ENCODE measurements around the gene PLPP4. TPM values are rescaled to one million over a fixed set of nuclear protein-coding genes. Genes with fewer than 3 reads are reported as not detected.

PLPP4 gene
- total RNA-seq, 1 experiment from 2014 or later = not detected

DNA sequence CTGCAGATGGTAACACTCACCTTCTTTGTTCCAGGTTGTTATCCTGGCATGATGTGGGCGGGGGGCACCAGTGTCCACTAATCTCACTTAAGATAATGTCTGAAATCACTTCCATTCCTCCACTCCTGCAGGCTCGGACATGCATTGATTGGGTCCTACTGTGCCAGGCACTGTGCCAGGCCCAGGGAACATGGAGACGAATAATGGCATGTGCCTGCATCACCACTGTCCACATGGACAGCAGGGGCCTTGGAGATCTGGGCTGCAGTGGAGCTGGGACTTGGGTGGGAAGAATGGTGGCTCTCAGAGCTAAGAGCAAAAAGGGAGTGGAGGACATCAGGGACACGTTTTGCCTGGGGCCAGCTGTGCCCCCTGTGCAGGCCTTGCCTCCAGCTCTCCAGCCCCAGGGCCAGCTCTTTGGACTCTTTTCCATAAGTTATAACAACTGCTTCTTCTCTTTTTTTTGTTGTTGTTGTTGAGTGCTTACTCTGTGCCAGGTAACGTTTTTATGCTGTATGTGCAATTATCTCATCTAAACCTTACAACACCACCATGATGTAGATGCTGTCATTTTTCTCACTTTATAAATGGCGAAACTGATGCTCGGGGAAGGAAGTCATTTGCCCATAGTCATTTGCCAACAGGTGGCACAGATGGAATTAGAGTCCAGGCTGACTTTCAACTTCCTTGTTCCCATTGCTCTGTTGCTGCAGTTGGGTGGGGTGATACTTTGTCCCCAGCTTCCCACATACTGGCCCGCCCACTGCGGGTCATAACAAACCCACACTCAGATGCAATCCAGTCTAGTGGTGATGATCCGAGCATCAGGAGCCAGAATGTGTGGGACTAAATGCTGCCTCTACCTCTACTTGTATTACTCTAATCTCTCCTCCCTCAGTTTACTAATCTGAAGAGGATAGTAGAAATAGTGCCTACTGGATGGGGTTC, 19.1 kb downstream of the PLPP4 start:
- no peak overlapping the region for H3K27ac ChIP-seq (ENCODE audit: low read depth, low read length, poor library complexity, severe bottlenecking)
- ChIA-PET POLR2A (ENCODE audit: low non-redundant PET) (no interaction called here), CTCF (no interaction called here)
- no peak for DNase-seq (ENCODE audit: low spot score)
- no peaks in the 10 kb centered on the region for H3K9me3 ChIP-seq (ENCODE audit: low read depth, low read length, poor library complexity, severe bottlenecking)
- intact Hi-C loops (cut with micrococcal nuclease; ENCODE audit: unreplicated experiment) = no loop called here
- no peak for TF ChIP-seq EZH2 (IDR thresholded peaks at IDR 0.05; ENCODE audit: borderline replicate concordance, low read depth, low read length, poor library complexity, severe bottlenecking)
- TF ChIP-seq, protein P1, sequence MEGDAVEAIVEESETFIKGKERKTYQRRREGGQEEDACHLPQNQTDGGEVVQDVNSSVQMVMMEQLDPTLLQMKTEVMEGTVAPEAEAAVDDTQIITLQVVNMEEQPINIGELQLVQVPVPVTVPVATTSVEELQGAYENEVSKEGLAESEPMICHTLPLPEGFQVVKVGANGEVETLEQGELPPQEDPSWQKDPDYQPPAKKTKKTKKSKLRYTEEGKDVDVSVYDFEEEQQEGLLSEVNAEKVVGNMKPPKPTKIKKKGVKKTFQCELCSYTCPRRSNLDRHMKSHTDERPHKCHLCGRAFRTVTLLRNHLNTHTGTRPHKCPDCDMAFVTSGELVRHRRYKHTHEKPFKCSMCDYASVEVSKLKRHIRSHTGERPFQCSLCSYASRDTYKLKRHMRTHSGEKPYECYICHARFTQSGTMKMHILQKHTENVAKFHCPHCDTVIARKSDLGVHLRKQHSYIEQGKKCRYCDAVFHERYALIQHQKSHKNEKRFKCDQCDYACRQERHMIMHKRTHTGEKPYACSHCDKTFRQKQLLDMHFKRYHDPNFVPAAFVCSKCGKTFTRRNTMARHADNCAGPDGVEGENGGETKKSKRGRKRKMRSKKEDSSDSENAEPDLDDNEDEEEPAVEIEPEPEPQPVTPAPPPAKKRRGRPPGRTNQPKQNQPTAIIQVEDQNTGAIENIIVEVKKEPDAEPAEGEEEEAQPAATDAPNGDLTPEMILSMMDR (conservative IDR thresholded peaks at IDR 0.05; ENCODE audit: low read depth, low read length) = no peak
- peaks cover 21% of the 10 kb centered on the region for H3K27me3 ChIP-seq (replicated peaks; ENCODE audit: insufficient read depth, low read depth, low read length, poor library complexity)
- BruUV-seq (replicated peaks) = no TSS peak
- no peaks in the 10 kb centered on the region for H3K36me3 ChIP-seq (ENCODE audit: insufficient read depth, low read length, poor library complexity, severe bottlenecking)
- no peaks in the 10 kb centered on the region for H3K4me1 ChIP-seq (ENCODE audit: insufficient read depth, low read length, poor library complexity, severe bottlenecking)
- no peak overlapping the region for H3K4me3 ChIP-seq (ENCODE audit: low read depth, low read length, poor library complexity, severe bottlenecking)

GRCh38 chr10:120477021-120477742, 20.2 kb downstream of the PLPP4 start:
- no peak for DNase-seq (ENCODE audit: low spot score)
- CTCF ChIA-PET = no interaction called here
- Histone ChIP-seq H3K9me3 (ENCODE audit: low read depth, low read length, poor library complexity, severe bottlenecking) (no peaks in the 10 kb centered on the region), H3K4me3 (ENCODE audit: low read depth, low read length, poor library complexity, severe bottlenecking) (no peak overlapping the region), H3K27me3 (replicated peaks; ENCODE audit: insufficient read depth, low read depth, low read length, poor library complexity) (peaks cover 18% of the 10 kb centered on the region), H3K36me3 (ENCODE audit: insufficient read depth, low read length, poor library complexity, severe bottlenecking) (no peaks in the 10 kb centered on the region), H3K27ac (ENCODE audit: low read depth, low read length, poor library complexity, severe bottlenecking) (no peak overlapping the region), H3K4me1 (ENCODE audit: insufficient read depth, low read length, poor library complexity, severe bottlenecking) (no peaks in the 10 kb centered on the region)
- intact Hi-C loops (cut with micrococcal nuclease; ENCODE audit: unreplicated experiment) = no loop called here
- no peak for TF ChIP-seq EZH2 (IDR thresholded peaks at IDR 0.05; ENCODE audit: borderline replicate concordance, low read depth, low read length, poor library complexity, severe bottlenecking)
- TF ChIP-seq, protein P1 (conservative IDR thresholded peaks at IDR 0.05; ENCODE audit: low read depth, low read length) = no peak
- no TSS peak for BruUV-seq (replicated peaks)
- POLR2A ChIA-PET (ENCODE audit: low non-redundant PET) = no interaction called here

DNA sequence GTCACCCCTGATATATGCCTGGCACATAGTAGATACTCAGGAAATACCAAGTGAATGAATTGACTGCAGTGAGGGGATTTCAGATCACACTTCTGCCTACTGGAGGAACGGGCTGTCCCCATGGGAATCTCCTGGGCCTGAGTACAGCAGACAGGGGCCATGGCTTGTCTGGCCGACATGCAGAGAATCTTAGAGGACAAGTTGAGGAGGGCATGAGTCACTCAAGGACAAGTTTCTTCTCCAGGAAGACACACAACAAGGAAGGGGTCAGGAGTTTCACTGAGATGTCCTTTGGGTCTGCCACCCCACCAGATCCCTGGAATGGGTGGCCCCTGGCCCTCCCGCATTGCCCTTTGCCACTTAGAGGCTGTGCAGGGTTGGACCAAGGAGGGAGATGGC, 20.7 kb downstream of the PLPP4 start:
- POLR2A ChIA-PET (ENCODE audit: low non-redundant PET) = no interaction called here
- BruUV-seq (replicated peaks) = no TSS peak
- CTCF ChIA-PET = no interaction called here
- Histone ChIP-seq H3K27me3 (replicated peaks; ENCODE audit: insufficient read depth, low read depth, low read length, poor library complexity) (peaks cover 13% of the 10 kb centered on the region), H3K4me1 (ENCODE audit: insufficient read depth, low read length, poor library complexity, severe bottlenecking) (no peaks in the 10 kb centered on the region), H3K27ac (ENCODE audit: low read depth, low read length, poor library complexity, severe bottlenecking) (no peak overlapping the region), H3K9me3 (ENCODE audit: low read depth, low read length, poor library complexity, severe bottlenecking) (no peaks in the 10 kb centered on the region), H3K36me3 (ENCODE audit: insufficient read depth, low read length, poor library complexity, severe bottlenecking) (no peaks in the 10 kb centered on the region), H3K4me3 (ENCODE audit: low read depth, low read length, poor library complexity, severe bottlenecking) (no peak overlapping the region)
- TF ChIP-seq, protein P1 (conservative IDR thresholded peaks at IDR 0.05; ENCODE audit: low read depth, low read length) = no peak
- TF ChIP-seq EZH2 (IDR thresholded peaks at IDR 0.05; ENCODE audit: borderline replicate concordance, low read depth, low read length, poor library complexity, severe bottlenecking) = no peak
- DNase-seq (ENCODE audit: low spot score) = no peak
- intact Hi-C loops (cut with micrococcal nuclease; ENCODE audit: unreplicated experiment) = no loop called here
